T1000 (cell line): ENCODE data around the gene IRF5.
"Not testable (repeated sequence)": the region's sequence is repeated elsewhere in the genome, so short reads cannot be mapped to it uniquely, and the experiment has no call there.

Experiments
- DNase-seq: peaks from one replicate; lab custom pipeline; 2025; ENCODE audit warnings: mixed read lengths; lab: John Stamatoyannopoulos, UW

The IRF5 gene

GRCh38 chr7:128938544-128939074, 882 bp downstream of the IRF5 start:
- DNase-seq = no peak

- no peak for DNase-seq
Measured at GRCh38 chr7:128939075-128939860, 1.5 kb downstream of the IRF5 start.

GRCh38 chr7:128939861-128940410, 2.2 kb downstream of the IRF5 start:
- no peak for DNase-seq

GRCh38 chr7:128940494-128941322, 3.0 kb downstream of the IRF5 start:
- DNase-seq = no peak

GRCh38 chr7:128941323-128941890, 3.7 kb downstream of the IRF5 start:
- no peak for DNase-seq

GRCh38 chr7:128941946-128942526, 4.3 kb downstream of the IRF5 start:
- DNase-seq = no peak

- DNase-seq = not testable (repeated sequence)
Measured at GRCh38 chr7:128943251-128943650, 5.5 kb downstream of the IRF5 start.

- no peak for DNase-seq
Measured at GRCh38 chr7:128944487-128945236, 6.9 kb downstream of the IRF5 start.

GRCh38 chr7:128945668-128946366, 8.1 kb downstream of the IRF5 start:
- no peak for DNase-seq

- DNase-seq = no peak
Measured at GRCh38 chr7:128946936-128947830, 9.5 kb downstream of the IRF5 start.

GRCh38 chr7:128947854-128948253, 10.1 kb downstream of the IRF5 start:
- DNase-seq = no peak

GRCh38 chr7:128948312-128948973, 10.7 kb downstream of the IRF5 start:
- no peak for DNase-seq

- DNase-seq = no peak
Measured at GRCh38 chr7:128948976-128949760, 11.4 kb downstream of the IRF5 start.

GRCh38 chr7:128951296-128951695, 13.6 kb downstream of the IRF5 start:
- no peak for DNase-seq

- no peak for DNase-seq
Measured at GRCh38 chr7:128954150-128954549, 16.4 kb downstream of the IRF5 start.

GRCh38 chr7:128954830-128955802, 17.4 kb downstream of the IRF5 start:
- no peak for DNase-seq

GRCh38 chr7:128955981-128956380, 18.3 kb downstream of the IRF5 start:
- no peak for DNase-seq
